GM12801 (cell line): ENCODE measurements around the gene CCL2.

Experiments
- TF ChIP-seq, protein P1 (sequence below): IDR thresholded peaks from one replicate; pipeline ENCODE4 v1.5.1; 2011; ENCODE audit warnings: control low read depth; ENCODE audit not compliant: insufficient read length; ENCODE audit errors: extremely low read depth

Gene CCL2

DNA sequence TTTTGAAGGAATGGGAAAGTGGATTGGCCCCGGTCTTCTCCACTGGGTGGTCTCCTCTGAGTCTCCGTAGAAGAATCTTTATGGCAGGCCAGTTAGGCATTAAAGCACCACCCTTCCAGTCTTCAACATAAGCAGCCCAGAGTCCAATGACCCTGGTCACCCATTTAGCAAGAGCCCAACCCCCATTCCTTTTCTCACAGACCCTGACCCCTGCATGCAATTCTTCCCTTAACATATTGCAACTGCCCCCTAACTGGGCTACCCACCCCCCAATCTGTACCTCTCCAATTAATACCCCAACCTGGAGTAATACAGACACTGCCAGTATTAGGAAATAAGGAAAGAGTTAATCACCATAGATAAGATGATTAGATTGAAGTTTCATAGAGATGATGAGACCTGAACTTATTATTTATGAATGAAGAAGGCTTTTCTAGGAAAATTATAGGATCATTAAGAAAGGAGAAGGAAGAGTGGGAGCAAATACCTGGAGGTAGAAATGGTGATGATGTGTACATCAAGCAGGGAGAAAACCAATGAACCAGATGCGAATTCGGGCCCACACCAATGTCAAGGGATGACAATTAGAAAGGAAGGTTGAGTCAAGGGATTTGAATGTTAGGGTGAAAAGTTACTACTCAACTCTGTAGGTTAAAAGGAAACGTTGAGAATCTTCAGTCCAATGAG, 2.4 kb downstream of the CCL2 start:
- TF ChIP-seq, protein P1, sequence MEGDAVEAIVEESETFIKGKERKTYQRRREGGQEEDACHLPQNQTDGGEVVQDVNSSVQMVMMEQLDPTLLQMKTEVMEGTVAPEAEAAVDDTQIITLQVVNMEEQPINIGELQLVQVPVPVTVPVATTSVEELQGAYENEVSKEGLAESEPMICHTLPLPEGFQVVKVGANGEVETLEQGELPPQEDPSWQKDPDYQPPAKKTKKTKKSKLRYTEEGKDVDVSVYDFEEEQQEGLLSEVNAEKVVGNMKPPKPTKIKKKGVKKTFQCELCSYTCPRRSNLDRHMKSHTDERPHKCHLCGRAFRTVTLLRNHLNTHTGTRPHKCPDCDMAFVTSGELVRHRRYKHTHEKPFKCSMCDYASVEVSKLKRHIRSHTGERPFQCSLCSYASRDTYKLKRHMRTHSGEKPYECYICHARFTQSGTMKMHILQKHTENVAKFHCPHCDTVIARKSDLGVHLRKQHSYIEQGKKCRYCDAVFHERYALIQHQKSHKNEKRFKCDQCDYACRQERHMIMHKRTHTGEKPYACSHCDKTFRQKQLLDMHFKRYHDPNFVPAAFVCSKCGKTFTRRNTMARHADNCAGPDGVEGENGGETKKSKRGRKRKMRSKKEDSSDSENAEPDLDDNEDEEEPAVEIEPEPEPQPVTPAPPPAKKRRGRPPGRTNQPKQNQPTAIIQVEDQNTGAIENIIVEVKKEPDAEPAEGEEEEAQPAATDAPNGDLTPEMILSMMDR = no peak

DNA sequence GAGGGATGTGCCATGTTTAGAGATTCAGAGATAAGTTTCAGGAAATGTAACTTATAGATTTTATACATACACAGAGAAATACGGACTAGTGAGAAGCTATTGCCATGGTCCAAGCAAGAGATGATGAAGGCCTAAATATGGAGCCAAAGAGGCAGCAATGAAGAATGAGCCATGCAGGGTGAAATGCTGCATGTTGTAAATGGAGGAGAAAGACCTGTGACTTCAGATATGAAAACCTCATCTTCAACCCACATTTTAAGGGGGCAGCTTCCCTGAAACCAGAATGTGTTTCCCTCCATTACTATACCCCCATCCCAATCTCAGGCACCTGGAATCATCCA, 2.9 kb downstream of the CCL2 start:
- TF ChIP-seq, protein P1 = no peak

DNA sequence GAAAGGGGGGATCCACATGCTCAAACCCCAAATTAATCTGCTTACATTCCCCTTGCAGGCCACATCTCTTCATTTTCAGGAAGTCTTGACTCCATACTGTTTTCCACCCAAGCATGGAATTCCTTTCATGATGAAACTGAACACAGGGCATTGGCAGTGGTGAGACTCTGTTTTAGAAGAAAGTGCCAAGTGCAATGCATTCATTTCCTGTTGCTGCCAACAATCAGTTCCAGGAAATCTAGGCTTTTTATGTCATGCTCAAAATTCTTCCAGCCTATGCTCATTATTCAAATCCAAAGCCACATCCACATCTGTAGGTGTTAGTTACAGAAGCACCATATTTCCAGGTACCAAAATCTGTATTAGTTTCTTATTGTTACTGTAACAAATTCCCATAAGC, 4.1 kb downstream of the CCL2 start:
- TF ChIP-seq, protein P1 = no peak

- TF ChIP-seq, protein P1 = no peak
Measured at GRCh38 chr17:34260861-34261260, 5.8 kb downstream of the CCL2 start.

GRCh38 chr17:34261568-34262337, 6.7 kb downstream of the CCL2 start:
- TF ChIP-seq, protein P1 = no peak

GRCh38 chr17:34265711-34266110, 10.6 kb downstream of the CCL2 start:
- TF ChIP-seq, protein P1 = no peak

- TF ChIP-seq, protein P1 = no peak
Measured at GRCh38 chr17:34269969-34270368, 14.9 kb downstream of the CCL2 start, which contains the start of gene CCL7. Gene CCL7, plus strand, starts transcription at chr17:34270221. Its CDS starts 70 bp downstream, at chr17:34270291.
